DND-41 (cell line): Measurements from ENCODE around the gene HEMK1.

Experiments
- ATAC-seq: fragments of 200-7000 bp; cut with Tn5 transposase; 3 replicates; pipeline ENCODE4 v1.9.1; 2021; ENCODE audit warnings: low read depth; ENCODE audit not compliant: insufficient read depth
- DNase-seq: peaks from one replicate; pipeline ENCODE4 v3.0.0-alpha.2; 2020
- H2AFZ ChIP-seq: 2 replicates; pipeline ENCODE4 v1.6.0; 2012; ENCODE audit warnings: low read depth, low read length
- H3K27ac ChIP-seq: 2 replicates; pipeline ENCODE4 v1.5.1; 2012; ENCODE audit warnings: low read length, inconsistent platforms
- H3K27me3 ChIP-seq: fragments of 200-600 bp; sonication (generic); 2 replicates; pipeline ENCODE4 v1.6.0; 2012; ENCODE audit warnings: low read length, mild to moderate bottlenecking, inconsistent platforms; ENCODE audit not compliant: insufficient read depth, poor library complexity
- H3K36me3 ChIP-seq: 2 replicates; pipeline ENCODE4 v1.5.1; 2012; ENCODE audit warnings: low read length, inconsistent platforms; ENCODE audit not compliant: insufficient read depth
- H3K4me1 ChIP-seq: 2 replicates; pipeline ENCODE4 v1.5.1; 2012; ENCODE audit warnings: mild to moderate bottlenecking, low read length; ENCODE audit not compliant: insufficient read depth
- H3K4me2 ChIP-seq: 2 replicates; pipeline ENCODE4 v1.6.0; 2012; ENCODE audit warnings: mild to moderate bottlenecking, moderate library complexity, low read length, inconsistent platforms; ENCODE audit not compliant: insufficient read depth
- H3K4me3 ChIP-seq, 2 experiments: fragments of 200-600 bp in 1 of 2; shearing (Covaris generic) in 1 of 2; 2 replicates each; pipeline ENCODE4 v1.5.1; 2012 to 2016; ENCODE audit warnings: inconsistent platforms in 2 of 2, low read length in 2 of 2, mild to moderate bottlenecking in 2 of 2, low read depth in 1 of 2, moderate library complexity in 1 of 2
- H3K79me2 ChIP-seq: 2 replicates; pipeline ENCODE4 v1.6.0; 2012; ENCODE audit warnings: low read length, inconsistent platforms; ENCODE audit not compliant: insufficient read depth
- H3K9ac ChIP-seq: 2 replicates; pipeline ENCODE4 v1.6.0; 2012; ENCODE audit warnings: low read depth, mild to moderate bottlenecking, inconsistent platforms, low read length, moderate library complexity
- H3K9me3 ChIP-seq: 2 replicates; pipeline ENCODE4 v1.5.1; 2012; ENCODE audit warnings: low read length, moderate library complexity, mild to moderate bottlenecking, inconsistent platforms; ENCODE audit not compliant: insufficient read depth, severe bottlenecking
- H4K20me1 ChIP-seq: 2 replicates; pipeline ENCODE4 v1.6.0; 2012; ENCODE audit warnings: low read length; ENCODE audit not compliant: insufficient read depth
- CTCF ChIP-seq: IDR thresholded peaks from 2 replicates; pipeline ENCODE4 v1.5.1; 2012; ENCODE audit warnings: borderline replicate concordance, low read length, moderate library complexity, mild to moderate bottlenecking; ENCODE audit not compliant: poor library complexity, severe bottlenecking; ENCODE audit errors: extremely low read depth
- EZH2 ChIP-seq: IDR thresholded peaks from 3 replicates; pipeline ENCODE4 v1.6.1; 2012; ENCODE audit warnings: borderline replicate concordance, low read depth, mild to moderate bottlenecking, moderate library complexity, low read length, inconsistent platforms; ENCODE audit not compliant: severe bottlenecking

The HEMK1 gene

DNA sequence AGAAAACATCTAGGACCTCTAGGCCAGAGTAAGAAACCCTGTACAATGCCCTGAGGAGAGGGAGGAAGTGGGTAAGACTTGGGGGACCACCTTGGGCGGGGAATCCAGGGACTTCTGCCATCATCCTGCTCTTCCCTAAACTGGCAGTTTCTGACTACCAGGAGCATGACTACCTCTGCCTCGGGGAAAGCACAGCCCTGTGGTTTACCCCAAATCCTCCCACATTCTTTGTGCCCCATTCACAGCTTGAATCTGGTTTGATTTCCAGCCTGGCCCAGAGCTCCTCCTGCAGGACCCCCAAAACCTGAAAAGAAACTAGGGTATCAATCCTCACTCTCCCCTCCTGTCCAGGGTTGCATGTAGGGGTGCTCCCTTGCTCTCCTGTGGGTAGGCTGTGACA lies 6.5 kb upstream of the HEMK1 start:
- ATAC-seq (no peak), DNase-seq (no peak)
- Histone ChIP-seq H3K9me3 (no peaks in the 10 kb centered on the region), H3K4me2 (no peak overlapping the region), H4K20me1 (peaks cover 2% of the 10 kb centered on the region; the same call in 1 of the 2 replicates), H3K9ac (no peak overlapping the region), H3K79me2 (peaks cover 1% of the 10 kb centered on the region), H2AFZ (no peak overlapping the region), H3K36me3 (no peaks in the 10 kb centered on the region), H3K27ac (no peak overlapping the region), H3K4me1 (peaks cover 17% of the 10 kb centered on the region), H3K4me3 (no peak overlapping the region), H3K27me3 (no peaks in the 10 kb centered on the region)
- no peak for TF ChIP-seq EZH2

DNA sequence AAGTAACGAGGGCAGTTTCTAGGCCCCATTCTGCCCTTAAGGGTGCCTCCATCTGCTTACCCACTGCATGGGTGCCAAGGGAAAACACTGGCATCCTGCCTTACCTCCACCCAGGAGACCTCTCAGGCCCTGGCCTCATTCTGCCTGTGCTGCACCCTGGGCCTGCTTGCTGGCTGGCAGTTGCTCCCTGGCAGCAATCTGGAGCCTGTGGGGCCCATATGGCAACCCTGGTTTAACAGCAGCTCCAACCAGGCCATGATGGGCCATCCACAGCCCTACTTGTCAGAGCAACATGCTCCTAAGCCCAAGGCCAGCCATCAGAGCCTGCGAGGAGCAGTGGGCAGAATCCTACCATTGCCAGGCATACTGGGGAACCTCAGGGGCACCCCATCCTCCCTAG lies 5.5 kb upstream of the HEMK1 start:
- DNase-seq (no peak), ATAC-seq (no peak)
- H3K4me2 ChIP-seq: no peak overlapping the region
- H3K9ac ChIP-seq: no peak overlapping the region
- peaks cover 9% of the 10 kb centered on the region for H3K79me2 ChIP-seq
- H4K20me1 ChIP-seq: peaks cover 2% of the 10 kb centered on the region; the same call in 1 of the 2 replicates
- no peak overlapping the region for H2AFZ ChIP-seq
- H3K27me3 ChIP-seq: no peaks in the 10 kb centered on the region
- H3K27ac ChIP-seq: no peak overlapping the region
- H3K9me3 ChIP-seq: no peaks in the 10 kb centered on the region
- peaks cover 27% of the 10 kb centered on the region for H3K4me1 ChIP-seq
- TF ChIP-seq CTCF (no peak), EZH2 (no peak)
- H3K36me3 ChIP-seq: no peaks in the 10 kb centered on the region
- H3K4me3 ChIP-seq: no peak overlapping the region

GRCh38 chr3:50564321-50564720 lies 5.0 kb upstream of the HEMK1 start:
- TF ChIP-seq CTCF: no peak
- no peak for TF ChIP-seq EZH2
- H3K9ac ChIP-seq: no peak overlapping the region

GRCh38 chr3:50567011-50567385 lies 2.3 kb upstream of the HEMK1 start:
- Histone ChIP-seq H3K4me3 (peak overlapping the region in 1 of 2 experiments; percentile 92; a peak in 3 of 4 replicates), H3K9me3 (no peaks in the 10 kb centered on the region), H3K27ac (no peak overlapping the region; the same call in 1 of the 2 replicates), H3K79me2 (peaks cover 38% of the 10 kb centered on the region), H3K36me3 (peaks cover 12% of the 10 kb centered on the region), H4K20me1 (0 out of 2 replicates have a peak, but pooled peaks cover 2% of the 10 kb centered on the region), H2AFZ (peak overlapping the region; percentile 55), H3K4me2 (peak overlapping the region; percentile 90), H3K4me1 (peaks cover 49% of the 10 kb centered on the region), H3K9ac (peak overlapping the region; percentile 60), H3K27me3 (no peaks in the 10 kb centered on the region)
- ATAC-seq: no peak
- TF ChIP-seq EZH2 (no peak), CTCF (no peak)
- DNase-seq: no peak

More at GRCh38 chr3:50564321-50564720, 5.0 kb upstream of the HEMK1 start:
- ATAC-seq: no peak
- Histone ChIP-seq H3K27ac (no peak overlapping the region), H3K27me3 (no peaks in the 10 kb centered on the region), H4K20me1 (peaks cover 2% of the 10 kb centered on the region; the same call in 1 of the 2 replicates), H3K36me3 (no peaks in the 10 kb centered on the region), H2AFZ (no peak overlapping the region), H3K4me2 (no peak overlapping the region), H3K9me3 (no peaks in the 10 kb centered on the region), H3K4me3 (no peak overlapping the region), H3K79me2 (peaks cover 11% of the 10 kb centered on the region), H3K4me1 (peaks cover 27% of the 10 kb centered on the region)
- no peak for DNase-seq
